HEK293 (cell line): ENCODE measurements around the gene SEMA4D.

ENCODE experiments used
- FEZF1 ChIP-seq: fragments of 450-650 bp; formaldehyde crosslinking; IDR thresholded peaks from 2 replicates; pipeline ENCODE4 v1.5.1; 2016; ENCODE audit warnings: missing biosample characterization, missing genetic modification characterization
- KLF10 ChIP-seq: fragments of 450-650 bp; IDR thresholded peaks from 2 replicates; pipeline ENCODE4 v1.5.1; 2018; ENCODE audit warnings: missing biosample characterization, mild to moderate bottlenecking, missing genetic modification characterization
- KLF16 ChIP-seq: fragments of 450-650 bp; formaldehyde crosslinking; IDR thresholded peaks from 2 replicates; pipeline ENCODE4 v1.5.1; 2017; ENCODE audit warnings: missing biosample characterization, missing genetic modification characterization
- TCF7L2 ChIP-seq: IDR thresholded peaks from 2 replicates; pipeline ENCODE4 v1.6.1; 2011; ENCODE audit warnings: low read depth, mild to moderate bottlenecking, inconsistent platforms, low read length, moderate library complexity, borderline replicate concordance
- YY1 ChIP-seq: fragments of 450-650 bp; formaldehyde crosslinking; IDR thresholded peaks from 2 replicates; pipeline ENCODE4 v1.5.1; 2018; ENCODE audit warnings: missing biosample characterization, missing genetic modification characterization
- ZNF146 ChIP-seq: fragments of 450-650 bp; formaldehyde crosslinking; IDR thresholded peaks from 2 replicates; pipeline ENCODE4 v1.5.1; 2016; ENCODE audit warnings: missing biosample characterization, missing genetic modification characterization
- ZNF211 ChIP-seq: fragments of 450-650 bp; formaldehyde crosslinking; IDR thresholded peaks from 2 replicates; pipeline ENCODE4 v1.5.1; 2016; ENCODE audit warnings: low read depth, missing biosample characterization, missing genetic modification characterization
- ZNF391 ChIP-seq: fragments of 450-650 bp; formaldehyde crosslinking; IDR thresholded peaks from 2 replicates; pipeline ENCODE4 v1.5.1; 2016; ENCODE audit warnings: low read depth, missing biosample characterization, missing genetic modification characterization, borderline replicate concordance
- TF ChIP-seq, protein P1 (sequence below): fragments of 450-650 bp; formaldehyde crosslinking; IDR thresholded peaks from 2 replicates; pipeline ENCODE4 v1.5.1; 2016; ENCODE audit warnings: missing biosample characterization, missing genetic modification characterization
- TF ChIP-seq, protein P2 (sequence below): fragments of 450-650 bp; formaldehyde crosslinking; IDR thresholded peaks from 2 replicates; pipeline ENCODE4 v1.5.1; 2016; ENCODE audit warnings: missing biosample characterization, missing genetic modification characterization
- TF ChIP-seq, protein P3 (sequence below): fragments of 450-650 bp; formaldehyde crosslinking; IDR thresholded peaks from 2 replicates; pipeline ENCODE4 v1.5.1; 2016; ENCODE audit warnings: missing biosample characterization, missing genetic modification characterization

DNA sequence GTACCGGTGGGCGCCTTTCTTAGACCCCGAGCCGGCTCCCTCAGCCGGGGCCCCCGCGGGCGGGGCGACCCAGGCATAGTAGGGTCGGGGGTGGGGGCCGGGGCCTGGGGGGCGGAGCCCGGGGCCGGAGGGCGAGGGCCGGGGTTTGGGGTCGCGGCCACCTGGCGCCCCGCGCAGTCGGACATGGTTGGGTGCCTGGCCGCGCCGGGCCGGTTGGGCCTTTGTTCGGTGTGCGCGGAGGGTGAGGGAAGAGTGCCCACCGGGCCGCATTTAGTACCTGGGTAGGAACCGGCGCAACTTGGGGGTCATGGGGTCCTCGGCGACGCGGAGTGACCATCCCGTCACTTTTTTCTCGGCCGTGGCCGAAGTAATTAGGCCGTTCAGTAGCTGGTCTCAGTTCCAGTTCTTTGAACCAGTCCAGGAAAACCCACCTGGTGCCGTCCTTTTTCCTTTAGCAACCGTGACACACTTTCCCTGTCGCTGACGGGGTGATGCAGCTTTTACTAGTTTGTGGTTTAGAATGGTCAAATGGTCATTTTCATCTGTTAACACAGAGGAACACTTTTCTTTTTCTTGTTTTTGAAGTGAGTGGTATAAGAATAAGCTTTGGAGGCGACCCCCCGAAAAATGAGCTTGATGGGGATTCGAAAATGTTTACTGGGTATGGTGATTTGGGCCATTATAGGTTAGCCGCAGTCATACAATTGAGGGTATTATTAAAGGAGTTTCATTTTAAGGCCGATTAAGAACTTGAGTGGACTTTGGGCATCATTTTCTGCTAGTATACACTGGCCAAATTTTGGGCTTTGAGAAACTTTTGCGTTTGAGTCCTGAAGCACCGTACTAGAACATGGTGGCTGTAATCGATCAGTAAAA is 186.3 kb downstream of the SEMA4D start:
- TF ChIP-seq, protein P1, sequence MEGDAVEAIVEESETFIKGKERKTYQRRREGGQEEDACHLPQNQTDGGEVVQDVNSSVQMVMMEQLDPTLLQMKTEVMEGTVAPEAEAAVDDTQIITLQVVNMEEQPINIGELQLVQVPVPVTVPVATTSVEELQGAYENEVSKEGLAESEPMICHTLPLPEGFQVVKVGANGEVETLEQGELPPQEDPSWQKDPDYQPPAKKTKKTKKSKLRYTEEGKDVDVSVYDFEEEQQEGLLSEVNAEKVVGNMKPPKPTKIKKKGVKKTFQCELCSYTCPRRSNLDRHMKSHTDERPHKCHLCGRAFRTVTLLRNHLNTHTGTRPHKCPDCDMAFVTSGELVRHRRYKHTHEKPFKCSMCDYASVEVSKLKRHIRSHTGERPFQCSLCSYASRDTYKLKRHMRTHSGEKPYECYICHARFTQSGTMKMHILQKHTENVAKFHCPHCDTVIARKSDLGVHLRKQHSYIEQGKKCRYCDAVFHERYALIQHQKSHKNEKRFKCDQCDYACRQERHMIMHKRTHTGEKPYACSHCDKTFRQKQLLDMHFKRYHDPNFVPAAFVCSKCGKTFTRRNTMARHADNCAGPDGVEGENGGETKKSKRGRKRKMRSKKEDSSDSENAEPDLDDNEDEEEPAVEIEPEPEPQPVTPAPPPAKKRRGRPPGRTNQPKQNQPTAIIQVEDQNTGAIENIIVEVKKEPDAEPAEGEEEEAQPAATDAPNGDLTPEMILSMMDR (tag by site-specific recombination) = no peak
- TF ChIP-seq ZNF211 (tag by site-specific recombination) (no peak), ZNF391 (no peak), TCF7L2 (no peak), KLF16 (tag by site-specific recombination) (no peak), FEZF1 (no peak), YY1 (tag by site-specific recombination) (no peak), KLF10 (tag by site-specific recombination) (no peak), ZNF146 (tag by site-specific recombination) (no peak)
- TF ChIP-seq, protein P2, sequence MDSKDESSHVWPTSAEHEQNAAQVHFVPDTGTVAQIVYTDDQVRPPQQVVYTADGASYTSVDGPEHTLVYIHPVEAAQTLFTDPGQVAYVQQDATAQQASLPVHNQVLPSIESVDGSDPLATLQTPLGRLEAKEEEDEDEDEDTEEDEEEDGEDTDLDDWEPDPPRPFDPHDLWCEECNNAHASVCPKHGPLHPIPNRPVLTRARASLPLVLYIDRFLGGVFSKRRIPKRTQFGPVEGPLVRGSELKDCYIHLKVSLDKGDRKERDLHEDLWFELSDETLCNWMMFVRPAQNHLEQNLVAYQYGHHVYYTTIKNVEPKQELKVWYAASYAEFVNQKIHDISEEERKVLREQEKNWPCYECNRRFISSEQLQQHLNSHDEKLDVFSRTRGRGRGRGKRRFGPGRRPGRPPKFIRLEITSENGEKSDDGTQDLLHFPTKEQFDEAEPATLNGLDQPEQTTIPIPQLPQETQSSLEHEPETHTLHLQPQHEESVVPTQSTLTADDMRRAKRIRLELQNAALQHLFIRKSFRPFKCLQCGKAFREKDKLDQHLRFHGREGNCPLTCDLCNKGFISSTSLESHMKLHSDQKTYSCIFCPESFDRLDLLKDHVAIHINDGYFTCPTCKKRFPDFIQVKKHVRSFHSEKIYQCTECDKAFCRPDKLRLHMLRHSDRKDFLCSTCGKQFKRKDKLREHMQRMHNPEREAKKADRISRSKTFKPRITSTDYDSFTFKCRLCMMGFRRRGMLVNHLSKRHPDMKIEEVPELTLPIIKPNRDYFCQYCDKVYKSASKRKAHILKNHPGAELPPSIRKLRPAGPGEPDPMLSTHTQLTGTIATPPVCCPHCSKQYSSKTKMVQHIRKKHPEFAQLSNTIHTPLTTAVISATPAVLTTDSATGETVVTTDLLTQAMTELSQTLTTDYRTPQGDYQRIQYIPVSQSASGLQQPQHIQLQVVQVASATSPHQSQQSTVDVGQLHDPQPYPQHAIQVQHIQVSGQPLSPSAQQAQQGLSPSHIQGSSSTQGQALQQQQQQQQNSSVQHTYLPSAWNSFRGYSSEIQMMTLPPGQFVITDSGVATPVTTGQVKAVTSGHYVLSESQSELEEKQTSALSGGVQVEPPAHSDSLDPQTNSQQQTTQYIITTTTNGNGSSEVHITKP (tag by site-specific recombination) = no peak
- TF ChIP-seq, protein P3, sequence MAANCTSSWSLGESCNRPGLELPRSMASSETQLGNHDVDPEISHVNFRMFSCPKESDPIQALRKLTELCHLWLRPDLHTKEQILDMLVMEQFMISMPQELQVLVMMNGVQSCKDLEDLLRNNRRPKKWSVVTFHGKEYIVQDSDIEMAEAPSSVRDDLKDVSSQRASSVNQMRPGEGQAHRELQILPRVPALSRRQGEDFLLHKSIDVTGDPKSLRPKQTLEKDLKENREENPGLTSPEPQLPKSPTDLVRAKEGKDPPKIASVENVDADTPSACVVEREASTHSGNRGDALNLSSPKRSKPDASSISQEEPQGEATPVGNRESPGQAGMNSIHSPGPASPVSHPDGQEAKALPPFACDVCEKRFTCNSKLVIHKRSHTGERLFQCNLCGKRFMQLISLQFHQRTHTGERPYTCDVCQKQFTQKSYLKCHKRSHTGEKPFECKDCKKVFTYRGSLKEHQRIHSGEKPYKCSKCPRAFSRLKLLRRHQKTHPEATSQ (tag by site-specific recombination) = no peak
